HepG2 (cell line): ENCODE results near the gene NOS1. TPM values are rescaled to one million over a fixed set of nuclear protein-coding genes. Genes with fewer than 3 reads are reported as not detected.

Experiments
- ATAC-seq: fragments of 200-7000 bp; cut with Tn5 transposase; 3 replicates; pipeline ENCODE4 v1.9.1; 2020; ENCODE audit warnings: mild to moderate bottlenecking, moderate library complexity
- BruUV-seq: library from RNA; stranded (reverse); fragments of 400-500 nt; replicated peaks from 2 replicates; lab custom pipeline; 2021; lab: Mats Ljungman, UMichigan
- CTCF ChIA-PET: fragments of 300-600 bp; formaldehyde crosslinking; extraction: SDS; loops from one replicate; lab custom pipeline; 2021; ENCODE audit warnings: low total read pairs, inconsistent platforms, low intra/inter-chr PET ratio; lab: Yijun Ruan, JAX
- POLR2A ChIA-PET: fragments of 350-600 bp; sonication (Branson Sonifier 250); formaldehyde crosslinking; loops from one replicate; lab custom pipeline; 2020; ENCODE audit warnings: antibody characterized with exemption, inconsistent platforms; lab: Yijun Ruan, JAX
- DNase-seq: peaks from one replicate; pipeline ENCODE4 v3.0.0-alpha.2; 2015; ENCODE audit warnings: low spot score
- FAIRE-seq: peaks from 3 replicates; lab custom pipeline; 2011; peaks lifted over from hg19 to GRCh38; lab: Jason Lieb, UNC
- H2AFZ ChIP-seq: one replicate; pipeline ENCODE4 v1.6.1; 2011; ENCODE audit warnings: low read length, inconsistent platforms
- H3K27ac ChIP-seq: fragments of 300-600 bp; 3 replicates; pipeline ENCODE4 v1.8.0; 2011; ENCODE audit warnings: mixed run types, mild to moderate bottlenecking, mixed read lengths, low read length, inconsistent platforms; ENCODE audit not compliant: insufficient read depth; ENCODE audit errors: extremely low read length
- H3K27me3 ChIP-seq, 2 experiments: fragments of 200-600 bp in 1 of 2; 2 replicates in 1 of 2; 3 replicates in 1 of 2; pipeline versions ENCODE4 v1.6.0 to v1.8.0; 2011; ENCODE audit warnings: low read length in 2 of 2, mild to moderate bottlenecking in 2 of 2, moderate library complexity in 2 of 2, inconsistent platforms in 1 of 2; ENCODE audit not compliant: insufficient read depth in 2 of 2, control insufficient read depth in 1 of 2
- H3K36me3 ChIP-seq, 2 experiments: fragments of 200-600 bp in 1 of 2; replicated peaks in 1 of 2; 2 replicates in 1 of 2; 3 replicates in 1 of 2; pipeline versions ENCODE4 v1.5.1 to v1.8.0; 2011; ENCODE audit warnings: low read length in 2 of 2, inconsistent platforms in 1 of 2; ENCODE audit not compliant: insufficient read depth in 2 of 2, control insufficient read depth in 1 of 2
- H3K4me1 ChIP-seq: 2 replicates; pipeline ENCODE4 v1.5.1; 2012; ENCODE audit warnings: low read length, inconsistent platforms; ENCODE audit not compliant: insufficient read depth
- H3K4me2 ChIP-seq: 2 replicates; pipeline ENCODE4 v1.6.0; 2011; ENCODE audit warnings: low read depth, low read length, inconsistent platforms
- H3K4me3 ChIP-seq, 3 experiments: fragments of 200-600 bp in 1 of 3; sonication (generic), shearing (Covaris generic) in 1 of 3; replicated peaks in 1 of 3; 2 replicates each; pipeline ENCODE4 v1.5.1; 2011 to 2016; ENCODE audit warnings: low read length in 3 of 3, inconsistent platforms in 2 of 3, low read depth in 2 of 3, mild to moderate bottlenecking in 2 of 3, control low read depth in 1 of 3, mixed read lengths in 1 of 3; ENCODE audit not compliant: insufficient read depth in 1 of 3
- H3K79me2 ChIP-seq: one replicate; pipeline ENCODE4 v1.6.1; 2011; ENCODE audit warnings: low read length, inconsistent platforms; ENCODE audit not compliant: insufficient read depth
- H3K9ac ChIP-seq: 2 replicates; pipeline ENCODE4 v1.6.0; 2011; ENCODE audit warnings: mild to moderate bottlenecking, low read depth, low read length, inconsistent platforms; ENCODE audit not compliant: insufficient read depth
- H3K9me3 ChIP-seq: 2 replicates; pipeline ENCODE4 v1.5.1; 2012; ENCODE audit warnings: mild to moderate bottlenecking, low read length
- H4K20me1 ChIP-seq: 2 replicates; pipeline ENCODE4 v1.6.0; 2011; ENCODE audit warnings: inconsistent platforms, mild to moderate bottlenecking, low read length, moderate library complexity; ENCODE audit not compliant: insufficient read depth
- CCDC6 ChIP-seq: sonication (generic); formaldehyde crosslinking; IDR thresholded peaks from 2 replicates; pipeline ENCODE4 v1.8.1; 2022; ENCODE audit warnings: mild to moderate bottlenecking, missing genetic modification reagents, moderate library complexity
- ERF ChIP-seq: IDR thresholded peaks from 2 replicates; pipeline ENCODE4 v1.6.1; 2018; ENCODE audit warnings: missing biosample characterization, missing genetic modification reagents
- HMGXB4 ChIP-seq, 2 experiments: sonication (generic) in 1 of 2; formaldehyde crosslinking in 1 of 2; IDR thresholded peaks; 2 replicates each; pipeline versions ENCODE4 v1.4.0 to v1.6.1; 2018 to 2020; ENCODE audit warnings: missing genetic modification reagents in 2 of 2, borderline replicate concordance in 1 of 2, low read depth in 1 of 2, mild to moderate bottlenecking in 1 of 2, missing biosample characterization in 1 of 2
- KMT2A ChIP-seq: sonication (generic); formaldehyde crosslinking; IDR thresholded peaks from 2 replicates; pipeline ENCODE4 v1.4.0; 2020; ENCODE audit warnings: missing genetic modification reagents
- PATZ1 ChIP-seq: sonication (generic); formaldehyde crosslinking; IDR thresholded peaks from 2 replicates; pipeline ENCODE4 v1.4.0; 2020; ENCODE audit warnings: missing genetic modification reagents
- POLR2G ChIP-seq: fragments of 200-400 bp; formaldehyde crosslinking; IDR thresholded peaks from 2 replicates; pipeline ENCODE4 v1.6.1; 2018; ENCODE audit warnings: mild to moderate bottlenecking, low read depth, low read length, moderate library complexity
- RNF219 ChIP-seq: sonication (generic); formaldehyde crosslinking; IDR thresholded peaks from 2 replicates; pipeline ENCODE4 v1.5.0; 2020; ENCODE audit warnings: mild to moderate bottlenecking, missing genetic modification reagents
- SMARCC2 ChIP-seq: fragments of 450-650 bp; IDR thresholded peaks from 2 replicates; pipeline ENCODE4 v1.6.1; 2017; ENCODE audit warnings: antibody characterized with exemption, mild to moderate bottlenecking
- SRSF9 ChIP-seq: fragments of 200-400 bp; formaldehyde crosslinking; IDR thresholded peaks from 2 replicates; pipeline ENCODE4 v1.6.1; 2018; ENCODE audit warnings: borderline replicate concordance, mild to moderate bottlenecking, low read depth, low read length; ENCODE audit not compliant: insufficient read depth, poor library complexity, severe bottlenecking
- SSRP1 ChIP-seq: IDR thresholded peaks from 2 replicates; pipeline ENCODE4 v1.6.1; 2016; ENCODE audit warnings: control low read depth
- ZFY ChIP-seq: sonication (generic); formaldehyde crosslinking; IDR thresholded peaks from 2 replicates; pipeline ENCODE4 v1.4.0; 2020; ENCODE audit warnings: missing genetic modification reagents
- ZNF10 ChIP-seq: sonication (generic); formaldehyde crosslinking; IDR thresholded peaks from 2 replicates; pipeline ENCODE4 v1.4.0; 2020; ENCODE audit warnings: mild to moderate bottlenecking, low read depth, missing genetic modification reagents, borderline replicate concordance
- ZNF333 ChIP-seq: sonication (generic); formaldehyde crosslinking; IDR thresholded peaks from 2 replicates; pipeline ENCODE4 v1.4.0; 2020; ENCODE audit warnings: mild to moderate bottlenecking, missing genetic modification reagents, borderline replicate concordance
- ZNF766 ChIP-seq: sonication (generic); formaldehyde crosslinking; IDR thresholded peaks from 2 replicates; pipeline ENCODE4 v1.5.0; 2020; ENCODE audit warnings: missing genetic modification reagents, borderline replicate concordance
- WGBS: methylation state at CpG from one replicate; pipeline ENCODE4 v1.1.6; 2017; ENCODE audit warnings: low lambda C conversion rate; 5-methylcytosine and 5-hydroxymethylcytosine counted together
- in situ Hi-C: cut with HindIII; loops from 2 replicates; pipeline ENCODE4 v1.10.0; 2017; ENCODE audit warnings: low pct_unique_long_range_greater_than_20kb; ENCODE audit not compliant: extremely low pct_ligation_motif_present
- intact Hi-C: fragments of 100-400 bp; cut with micrococcal nuclease; formaldehyde crosslinking; loops from one replicate; pipeline ENCODE4 v1.10.0; 2022; ENCODE audit not compliant: unreplicated experiment
- polyA plus RNA-seq, 8 experiments: library from polyadenylated mRNA; depleted of rRNA in 3 of 8; stranded (reverse) in 7 of 8; unstranded in 1 of 8; fragments of >200 nt; fragmentation: Illumina TruSeq in 4 of 8; extraction: Trizol in 4 of 8; gene quantifications; 2 replicates each; pipeline versions ENCODE4 v1.2.1 to v1.2.3, GENCODE V29; 2011 to 2016; ENCODE audit warnings: low read depth in 4 of 8, missing spikeins in 1 of 8, mixed read lengths in 1 of 8; ENCODE audit not compliant: insufficient read depth in 1 of 8
- total RNA-seq, 5 experiments: library from RNA; depleted of rRNA; stranded (reverse); fragments of >200 nt; fragmentation: Illumina TruSeq; extraction: Trizol; gene quantifications; 2 replicates each; pipeline ENCODE4 v1.2.3, GENCODE V29; 2016; ENCODE audit warnings: low read depth in 1 of 5

The NOS1 gene
- total and polyA plus RNA-seq, 2 of the 13 experiments (the other 11 are each of a cell fraction or from before 2014, with no cell fraction given): not detected

DNA sequence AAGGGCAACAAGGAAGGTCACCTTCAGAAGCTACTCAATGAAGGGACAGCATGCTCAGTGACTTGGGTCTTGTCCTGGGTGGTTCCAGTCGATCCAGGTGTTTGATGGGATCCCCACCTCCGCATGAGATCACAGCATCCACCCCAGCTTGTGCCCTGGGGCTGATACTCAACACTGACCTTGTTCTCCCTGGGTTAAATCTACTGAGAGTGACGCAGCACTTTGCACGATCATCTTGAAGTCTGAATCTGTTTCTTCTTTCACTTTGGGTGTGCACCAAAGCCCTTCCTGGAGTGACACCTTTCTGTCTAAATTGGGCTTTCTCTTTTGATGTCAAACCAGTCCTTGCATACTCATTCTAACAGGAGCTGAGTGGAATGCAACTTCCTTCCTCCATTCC lies 13.8 kb downstream of the NOS1 start:
- Histone ChIP-seq H2AFZ (no peak overlapping the region), H3K79me2 (no peaks in the 10 kb centered on the region), H4K20me1 (no peaks in the 10 kb centered on the region), H3K4me1 (no peaks in the 10 kb centered on the region), H3K27me3 (peaks cover 0 to 12% of the 10 kb centered on the region in 2 experiments; a peak in 3 of 5 replicates), H3K9ac (no peak overlapping the region), H3K27ac (no peak overlapping the region), H3K4me2 (no peak overlapping the region), H3K36me3 (no peaks in the 10 kb centered on the region), H3K4me3 (no peak overlapping the region), H3K9me3 (no peaks in the 10 kb centered on the region)
- no TSS peak for BruUV-seq
- WGBS: 0% methylated on average over 2 of the region's 4 CpGs
- TF ChIP-seq ERF (CRISPR knock-in tag) (no peak), ZNF10 (CRISPR knock-in tag) (no peak), RNF219 (CRISPR knock-in tag) (no peak), HMGXB4 (CRISPR knock-in tag; IDR thresholded peaks at IDR 0.05; ENCODE audit: borderline replicate concordance in 1 of 2, low read depth in 1 of 2) (no peak), SMARCC2 (no peak), KMT2A (CRISPR knock-in tag) (no peak), ZNF333 (CRISPR knock-in tag) (no peak), PATZ1 (no peak), POLR2G (no peak), ZNF766 (CRISPR knock-in tag) (no peak), ZFY (CRISPR knock-in tag) (no peak), SRSF9 (no peak), SSRP1 (CRISPR knock-in tag) (no peak), CCDC6 (CRISPR knock-in tag) (no peak)
- DNase-seq (no peak), ATAC-seq (no peak), FAIRE-seq (no peak)
- ChIA-PET POLR2A (no interaction called here), CTCF (no interaction called here)
- intact Hi-C loops: no loop called here
- in situ Hi-C loops: no loop called here
